Calu3 (cell line): Measurements from ENCODE around the gene AEN. TPM values are rescaled to one million over a fixed set of nuclear protein-coding genes. Genes with fewer than 3 reads are reported as not detected.

ENCODE experiments used
- BruUV-seq: library from RNA; stranded (reverse); fragments of 400-500 nt; replicated peaks from 2 replicates; lab custom pipeline; 2021; lab: Mats Ljungman, UMichigan
- CTCF ChIA-PET: fragments of 300-600 bp; sonication (Branson Sonifier 250); formaldehyde crosslinking; loops from one replicate; lab custom pipeline; 2022; ENCODE audit warnings: antibody characterized with exemption; lab: Charles Lee
- DNase-seq: peaks from one replicate; pipeline ENCODE4 v3.0.0; 2022
- H3K27ac Mint-ChIP-seq: one replicate; pipeline ENCODE4 v1.8.0; 2022; ENCODE audit warnings: mixed read lengths; ENCODE audit not compliant: unreplicated experiment
- H3K27me3 Mint-ChIP-seq: one replicate; pipeline ENCODE4 v1.8.0; 2022; ENCODE audit warnings: mixed read lengths; ENCODE audit not compliant: unreplicated experiment
- H3K36me3 Mint-ChIP-seq: one replicate; pipeline ENCODE4 v1.8.0; 2022; ENCODE audit warnings: mild to moderate bottlenecking, moderate library complexity, mixed read lengths; ENCODE audit not compliant: insufficient read depth, unreplicated experiment
- H3K4me1 Mint-ChIP-seq: one replicate; pipeline ENCODE4 v1.8.0; 2022; ENCODE audit warnings: mild to moderate bottlenecking, low read depth, mixed read lengths; ENCODE audit not compliant: unreplicated experiment
- H3K4me3 Mint-ChIP-seq: one replicate; pipeline ENCODE4 v1.8.0; 2022; ENCODE audit warnings: mild to moderate bottlenecking, low read depth, moderate library complexity, mixed read lengths; ENCODE audit not compliant: unreplicated experiment
- H3K9me3 Mint-ChIP-seq: one replicate; pipeline ENCODE4 v1.8.0; 2022; ENCODE audit warnings: low read depth, mixed read lengths; ENCODE audit not compliant: unreplicated experiment
- intact Hi-C: fragments of 100-400 bp; cut with micrococcal nuclease; formaldehyde crosslinking; loops from one replicate; pipeline ENCODE4 v1.10.0; 2022; ENCODE audit not compliant: unreplicated experiment
- total RNA-seq: library from RNA; stranded (reverse); gene quantifications from 2 replicates; pipeline ENCODE4 v1.2.3, GENCODE V29; 2022
- TF ChIP-seq, protein P1 (sequence below): fragments of 200-600 bp; IDR thresholded peaks from one replicate; pipeline ENCODE4 v1.8.0; 2022; ENCODE audit warnings: antibody characterized with exemption; ENCODE audit not compliant: unreplicated experiment

Gene AEN
- total RNA-seq, 1 experiment from 2014 or later: 34.9 TPM

DNA sequence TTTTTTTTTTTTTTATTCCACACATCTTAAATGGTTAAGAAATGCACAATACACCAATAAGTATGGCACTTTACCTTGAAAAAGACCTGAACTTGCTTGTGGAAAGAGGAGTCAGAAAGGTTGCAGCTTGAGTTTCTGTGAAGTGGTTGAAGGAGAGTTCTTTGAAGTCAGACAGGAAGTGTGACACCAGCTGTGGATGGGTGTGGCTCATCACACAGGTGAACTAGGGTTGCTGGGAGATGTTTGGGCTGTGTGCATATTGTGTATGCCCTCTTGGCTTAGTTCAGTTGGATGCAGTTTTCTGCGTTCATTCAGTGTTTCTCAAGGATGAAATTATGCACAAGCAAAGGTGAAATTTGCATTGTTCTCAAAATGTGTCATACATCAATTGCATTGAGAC, 6.3 kb downstream of the AEN start:
- TF ChIP-seq, protein P1, sequence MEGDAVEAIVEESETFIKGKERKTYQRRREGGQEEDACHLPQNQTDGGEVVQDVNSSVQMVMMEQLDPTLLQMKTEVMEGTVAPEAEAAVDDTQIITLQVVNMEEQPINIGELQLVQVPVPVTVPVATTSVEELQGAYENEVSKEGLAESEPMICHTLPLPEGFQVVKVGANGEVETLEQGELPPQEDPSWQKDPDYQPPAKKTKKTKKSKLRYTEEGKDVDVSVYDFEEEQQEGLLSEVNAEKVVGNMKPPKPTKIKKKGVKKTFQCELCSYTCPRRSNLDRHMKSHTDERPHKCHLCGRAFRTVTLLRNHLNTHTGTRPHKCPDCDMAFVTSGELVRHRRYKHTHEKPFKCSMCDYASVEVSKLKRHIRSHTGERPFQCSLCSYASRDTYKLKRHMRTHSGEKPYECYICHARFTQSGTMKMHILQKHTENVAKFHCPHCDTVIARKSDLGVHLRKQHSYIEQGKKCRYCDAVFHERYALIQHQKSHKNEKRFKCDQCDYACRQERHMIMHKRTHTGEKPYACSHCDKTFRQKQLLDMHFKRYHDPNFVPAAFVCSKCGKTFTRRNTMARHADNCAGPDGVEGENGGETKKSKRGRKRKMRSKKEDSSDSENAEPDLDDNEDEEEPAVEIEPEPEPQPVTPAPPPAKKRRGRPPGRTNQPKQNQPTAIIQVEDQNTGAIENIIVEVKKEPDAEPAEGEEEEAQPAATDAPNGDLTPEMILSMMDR: no peak
- intact Hi-C loops: no loop called here
- Mint-ChIP-seq H3K4me1 (peaks cover 55% of the 10 kb centered on the region), H3K4me3 (no peak overlapping the region), H3K27ac (no peak overlapping the region), H3K27me3 (no peaks in the 10 kb centered on the region), H3K9me3 (no peaks in the 10 kb centered on the region), H3K36me3 (peaks cover 64% of the 10 kb centered on the region)
- no peak for DNase-seq
- CTCF ChIA-PET: no interaction called here
- no TSS peak for BruUV-seq

DNA sequence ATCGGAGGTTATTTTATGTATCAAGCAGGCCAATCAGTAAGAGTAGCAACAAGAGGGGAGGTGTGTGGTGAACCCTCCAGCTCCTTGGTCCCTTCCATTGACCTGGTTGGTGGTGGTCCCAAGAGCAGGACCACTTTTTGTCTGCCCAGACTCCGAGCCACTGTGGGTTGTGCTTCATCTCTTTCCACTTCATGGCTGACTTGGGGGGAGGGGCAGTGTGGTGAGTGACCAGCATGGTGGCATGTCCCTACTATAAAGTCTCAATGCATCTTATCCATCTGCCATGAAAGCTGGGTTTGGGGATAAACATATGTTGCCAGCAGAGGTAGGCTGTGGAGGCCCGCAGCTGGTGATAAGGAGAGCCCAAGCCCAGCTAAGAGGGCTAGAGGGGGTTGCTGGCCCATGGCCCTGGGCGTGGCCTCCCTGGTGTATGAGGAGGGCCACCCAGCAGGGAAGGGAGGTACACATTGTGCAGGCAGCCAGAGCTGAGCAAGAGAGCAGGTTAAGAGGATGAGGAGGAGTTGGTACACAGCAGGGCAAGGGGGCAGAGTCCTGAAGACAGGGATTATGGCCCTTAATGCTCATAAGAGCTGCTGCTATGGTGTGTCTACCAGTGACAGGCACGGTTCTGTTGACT, 7.0 kb downstream of the AEN start:
- BruUV-seq: no TSS peak
- DNase-seq: no peak
- Mint-ChIP-seq H3K36me3 (peaks cover 58% of the 10 kb centered on the region), H3K9me3 (no peaks in the 10 kb centered on the region), H3K27me3 (no peaks in the 10 kb centered on the region), H3K27ac (no peak overlapping the region), H3K4me3 (no peak overlapping the region), H3K4me1 (peaks cover 48% of the 10 kb centered on the region)
- intact Hi-C loops: no loop called here
- TF ChIP-seq, protein P1: no peak
- CTCF ChIA-PET: no interaction called here

DNA sequence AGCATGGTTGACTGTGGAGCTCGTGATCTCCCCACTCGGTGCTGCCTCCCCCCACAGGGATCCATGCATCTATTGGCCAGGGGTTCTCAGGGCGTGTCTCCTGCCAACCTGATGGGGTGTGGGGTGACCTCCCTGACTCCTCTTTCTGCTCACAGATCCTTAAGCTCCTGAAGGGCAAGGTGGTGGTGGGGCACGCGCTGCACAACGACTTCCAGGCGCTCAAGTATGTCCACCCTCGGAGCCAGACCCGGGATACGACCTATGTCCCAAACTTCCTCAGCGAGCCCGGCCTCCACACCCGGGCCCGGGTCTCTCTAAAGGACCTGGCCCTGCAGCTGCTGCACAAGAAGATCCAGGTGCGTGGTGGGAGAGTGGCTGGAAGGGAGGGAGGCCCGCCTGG, 7.9 kb downstream of the AEN start:
- Mint-ChIP-seq H3K4me3 (no peak overlapping the region), H3K36me3 (peaks cover 54% of the 10 kb centered on the region), H3K9me3 (no peaks in the 10 kb centered on the region), H3K27me3 (no peaks in the 10 kb centered on the region), H3K27ac (no peak overlapping the region), H3K4me1 (peaks cover 39% of the 10 kb centered on the region)
- CTCF ChIA-PET: no interaction called here
- no TSS peak for BruUV-seq
- no peak for DNase-seq
- intact Hi-C loops: no loop called here
- TF ChIP-seq, protein P1: no peak

DNA sequence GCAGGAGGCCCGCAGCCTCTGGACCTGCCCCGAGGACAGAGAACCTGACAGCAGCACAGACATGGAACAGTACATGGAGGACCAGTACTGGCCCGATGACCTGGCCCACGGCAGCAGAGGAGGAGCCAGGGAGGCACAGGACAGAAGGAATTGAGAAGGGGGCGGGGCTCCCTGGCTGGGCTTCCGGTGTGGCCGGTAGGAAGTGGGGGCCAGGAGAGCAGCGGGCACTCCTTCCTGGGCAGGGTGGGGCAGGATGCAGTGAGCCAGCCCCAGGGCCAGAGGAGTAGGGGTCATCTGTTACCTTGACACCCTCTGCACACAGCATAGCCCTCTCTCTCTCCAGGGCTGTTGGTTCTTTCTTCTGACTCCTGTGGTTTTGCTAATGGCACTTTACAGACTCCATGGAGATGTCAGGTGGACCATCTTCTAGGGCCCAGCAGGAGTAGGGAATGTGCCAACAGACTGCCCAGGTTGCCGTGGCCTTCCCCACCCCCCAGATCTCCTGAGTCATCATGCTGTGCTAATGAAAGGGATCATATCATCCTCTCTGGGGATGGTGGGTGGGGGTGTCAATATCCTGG, 9.1 kb downstream of the AEN start:
- Mint-ChIP-seq H3K9me3 (no peaks in the 10 kb centered on the region), H3K4me1 (peaks cover 34% of the 10 kb centered on the region), H3K27ac (peak overlapping the region; percentile 22), H3K36me3 (peaks cover 50% of the 10 kb centered on the region), H3K27me3 (no peaks in the 10 kb centered on the region), H3K4me3 (no peak overlapping the region)
- no TSS peak for BruUV-seq
- no peak for DNase-seq
- CTCF ChIA-PET: interaction anchor here (0.6 kb wide), 1 partner anchor 162 kb away, joined by 3 read pairs; no protein-coding TSS in a partner anchor
- intact Hi-C loops: no loop called here
- TF ChIP-seq, protein P1: no peak
